Spleen (tissue), 11 donors: ENCODE results near the gene ZIC1. TPM values are rescaled to one million over a fixed set of nuclear protein-coding genes. Genes with fewer than 3 reads are reported as not detected.

Experiments used
- DNase-seq: peaks from one replicate; pipeline ENCODE4 v3.0.0-alpha.2; 2020
- H3K27ac ChIP-seq, 8 donors: fragments of 200-600 bp; sonication (generic) in 7 of 8; 1 replicate in 4 of 8; 2 replicates in 4 of 8; pipeline versions ENCODE4 v1.5.0 to v1.8.0; 2016 to 2021; ENCODE audit warnings: inconsistent platforms in 4 of 8, mild to moderate bottlenecking in 4 of 8, moderate library complexity in 1 of 8
- H3K27me3 ChIP-seq, 7 donors: fragments of 200-600 bp; sonication (generic) in 6 of 7; replicated peaks in 1 of 7; 1 replicate in 4 of 7; 2 replicates in 3 of 7; pipeline versions ENCODE4 v1.5.0 to v1.8.0; 2016 to 2021; ENCODE audit warnings: inconsistent platforms in 3 of 7, mild to moderate bottlenecking in 1 of 7
- H3K36me3 ChIP-seq, 6 donors: fragments of 200-600 bp; sonication (generic) in 5 of 6; 1 replicate in 4 of 6; 2 replicates in 2 of 6; pipeline versions ENCODE4 v1.5.0 to v1.8.0; 2016 to 2021; ENCODE audit warnings: inconsistent platforms in 2 of 6
- H3K4me1 ChIP-seq, 6 donors: fragments of 200-600 bp; sonication (generic) in 5 of 6; 1 replicate in 3 of 6; 2 replicates in 3 of 6; pipeline versions ENCODE4 v1.5.0 to v1.8.0; 2016 to 2021; ENCODE audit warnings: inconsistent platforms in 3 of 6
- H3K4me3 ChIP-seq, 8 donors: fragments of 200-600 bp; sonication (generic) in 7 of 8; 1 replicate in 4 of 8; 2 replicates in 4 of 8; pipeline versions ENCODE4 v1.5.0 to v1.8.0; 2016 to 2021; ENCODE audit warnings: inconsistent platforms in 4 of 8, mild to moderate bottlenecking in 4 of 8, moderate library complexity in 2 of 8
- H3K9me3 ChIP-seq, 8 donors: fragments of 200-600 bp; sonication (generic) in 7 of 8; 1 replicate in 4 of 8; 2 replicates in 4 of 8; pipeline versions ENCODE4 v1.5.0 to v1.8.0; 2016 to 2021; ENCODE audit warnings: inconsistent platforms in 4 of 8
- CTCF ChIP-seq, 11 experiments: fragments of 200-600 bp in 7 of 11; fragments of 450-650 bp in 4 of 11; sonication (generic) in 4 of 11; IDR thresholded peaks in 8 of 11; conservative IDR thresholded peaks in 3 of 11; 1 replicate in 7 of 11; 2 replicates in 4 of 11; pipeline versions ENCODE4 v1.4.0 to v1.8.0; 2016 to 2021; ENCODE audit warnings: antibody characterized with exemption in 11 of 11, inconsistent platforms in 4 of 11, mild to moderate bottlenecking in 1 of 11
- POLR2A ChIP-seq, 3 donors: fragments of 450-650 bp; IDR thresholded peaks; one replicate each; pipeline ENCODE4 v1.5.1; 2017; ENCODE audit warnings: antibody characterized with exemption in 3 of 3, mild to moderate bottlenecking in 1 of 3
- POLR2AphosphoS5 ChIP-seq, 3 donors: sonication (generic); formaldehyde crosslinking; IDR thresholded peaks; one replicate each; pipeline ENCODE4 v1.5.1; 2017; ENCODE audit warnings: antibody characterized with exemption in 3 of 3
- WGBS, 5 donors: extraction: QIAGEN DNeasy Blood & Tissue Kit in 3 of 5; methylation state at CpG; one replicate each; pipeline versions ENCODE4 v1.1.5 to v1.1.7; 2013 to 2018; 5-methylcytosine and 5-hydroxymethylcytosine counted together
- intact Hi-C: fragments of 100-400 bp; cut with DNase I; formaldehyde crosslinking; loops from one replicate; pipeline ENCODE4 v1.15.0; 2023; ENCODE audit warnings: low total_unique reads
- polyA plus RNA-seq, 3 donors: library from polyadenylated mRNA; stranded (reverse); fragments of 200-250 nt; gene quantifications; one replicate each; pipeline ENCODE4 v1.2.1, GENCODE V29; 2013
- total RNA-seq, 7 donors: library from RNA; depleted of rRNA in 3 of 7; stranded (reverse); fragments of >200 nt in 3 of 7; fragmentation: NEBNext Ultra II Directional in 4 of 7; extraction: Animal tissue kit (Norgen Biotek cat#: 25700) in 4 of 7; gene quantifications; one replicate each; pipeline versions ENCODE4 v1.1.0 to v1.2.1, GENCODE V29; 2016 to 2021
- donor health status: healthy with polysubstance abuse.
- donor health status: DM: no; HTN: no; CAD: no; lungs with moderate emphysema.
- donor health status: DM: no; HTN: no; CAD: no.
- donor health status: Bipolar disorder and iron deficiency.
- donor health status: healthy.
- donor health status: DM: no; HTN: no; CAD: no.
- donor health status: DM: yes; HTN: yes; CAD: no.

Gene ZIC1
- total and polyA plus RNA-seq, 10 donors: not detected

GRCh38 chr3:147398813-147399534 is 10.2 kb upstream of the ZIC1 start:
- peaks cover 0 to 12% (median 0%) of the 10 kb centered on the region in 6 donors for H3K4me1 ChIP-seq
- peaks cover 0 to 29% (median 0%) of the 10 kb centered on the region in 8 donors for H3K9me3 ChIP-seq
- no peaks in the 10 kb centered on the region for H3K36me3 ChIP-seq
- no peak for DNase-seq
- no peak overlapping the region for H3K27ac ChIP-seq
- 50 to 55% (median 52%) methylated on average over 2 of the region's 2 CpGs for WGBS, 5 donors
- H3K27me3 ChIP-seq: peaks cover 4 to 100% (median 91%) of the 10 kb centered on the region in 7 donors
- no peak for TF ChIP-seq POLR2AphosphoS5 (IDR thresholded peaks at IDR 0.05)
- TF ChIP-seq POLR2A (IDR thresholded peaks at IDR 0.05): no peak
- no peak for TF ChIP-seq CTCF (IDR thresholded peaks at IDR 0.05 in 8 of 11, conservative IDR thresholded peaks at IDR 0.05 in 3 of 11)
- no peak overlapping the region for H3K4me3 ChIP-seq
- intact Hi-C loops: no loop called here

GRCh38 chr3:147400111-147400510 is 9.1 kb upstream of the ZIC1 start:
- Histone ChIP-seq H3K36me3 (no peaks in the 10 kb centered on the region), H3K4me1 (peaks cover 0 to 11% (median 0%) of the 10 kb centered on the region in 6 donors), H3K4me3 (no peak overlapping the region), H3K27ac (no peak overlapping the region), H3K9me3 (peaks cover 0 to 30% (median 0%) of the 10 kb centered on the region in 8 donors), H3K27me3 (peaks cover 4 to 100% (median 91%) of the 10 kb centered on the region in 7 donors)
- no peak for DNase-seq
- no peak for TF ChIP-seq CTCF (IDR thresholded peaks at IDR 0.05 in 8 of 11, conservative IDR thresholded peaks at IDR 0.05 in 3 of 11)
- no peak for TF ChIP-seq POLR2A (IDR thresholded peaks at IDR 0.05)
- intact Hi-C loops: no loop called here

GRCh38 chr3:147400999-147401398 is 8.2 kb upstream of the ZIC1 start:
- WGBS, 5 donors: 11 to 18% (median 13%) methylated on average over 1 of the region's 1 CpG
- intact Hi-C loops: no loop called here
- peaks cover 0 to 11% (median 0%) of the 10 kb centered on the region in 6 donors for H3K4me1 ChIP-seq
- H3K27ac ChIP-seq: no peak overlapping the region
- DNase-seq: no peak
- no peaks in the 10 kb centered on the region for H3K36me3 ChIP-seq
- no peak overlapping the region for H3K4me3 ChIP-seq
- H3K27me3 ChIP-seq: peaks cover 3 to 100% (median 91%) of the 10 kb centered on the region in 7 donors
- TF ChIP-seq POLR2AphosphoS5 (IDR thresholded peaks at IDR 0.05): no peak
- TF ChIP-seq POLR2A (IDR thresholded peaks at IDR 0.05): no peak
- peaks cover 0 to 35% (median 0%) of the 10 kb centered on the region in 8 donors for H3K9me3 ChIP-seq

GRCh38 chr3:147401421-147401820 is 7.7 kb upstream of the ZIC1 start:
- peaks cover 0 to 100% (median 91%) of the 10 kb centered on the region in 7 donors for H3K27me3 ChIP-seq
- no peak for DNase-seq
- peaks cover 0 to 31% (median 0%) of the 10 kb centered on the region in 8 donors for H3K9me3 ChIP-seq
- peaks cover 0 to 10% (median 0%) of the 10 kb centered on the region in 6 donors for H3K4me1 ChIP-seq
- TF ChIP-seq CTCF (IDR thresholded peaks at IDR 0.05 in 8 of 11, conservative IDR thresholded peaks at IDR 0.05 in 3 of 11) (no peak), POLR2AphosphoS5 (IDR thresholded peaks at IDR 0.05) (no peak), POLR2A (IDR thresholded peaks at IDR 0.05) (no peak)
- no peaks in the 10 kb centered on the region for H3K36me3 ChIP-seq
- intact Hi-C loops: no loop called here
- no peak overlapping the region for H3K4me3 ChIP-seq
- WGBS, 5 donors: 4 to 18% (median 16%) methylated on average over 1 of the region's 1 CpG
- no peak overlapping the region for H3K27ac ChIP-seq
